AG04449 (cell line): Measurements from ENCODE around the gene AP1G1.

ENCODE experiments used
- CTCF ChIA-PET: fragments of 350-600 bp; formaldehyde crosslinking; extraction: SDS; loops from one replicate; lab custom pipeline; 2021; ENCODE audit warnings: antibody characterized with exemption; lab: Yijun Ruan, JAX
- POLR2A ChIA-PET: fragments of 400-600, 350-600 bp; formaldehyde crosslinking; extraction: SDS; loops from one replicate; lab custom pipeline; 2020; ENCODE audit warnings: antibody characterized with exemption, inconsistent platforms; lab: Yijun Ruan, JAX
- DNase-seq: peaks from one replicate; pipeline ENCODE4 v3.0.0-alpha.2; 2010; ENCODE audit warnings: low read depth, low spot score
- H3K4me3 ChIP-seq: 2 replicates; pipeline ENCODE4 v1.5.1; 2011; ENCODE audit warnings: low read depth, mild to moderate bottlenecking, control low read depth, low read length
- CTCF ChIP-seq: IDR thresholded peaks from one replicate; pipeline ENCODE4 v1.5.1; 2011; ENCODE audit warnings: mild to moderate bottlenecking, moderate library complexity, low read length, control low read depth, inconsistent platforms; ENCODE audit not compliant: insufficient read depth; ENCODE audit errors: missing control alignments

Gene AP1G1

GRCh38 chr16:71852158-71852557 lies 43.5 kb upstream of the AP1G1 start:
- CTCF ChIA-PET = interaction anchor here (25.4 kb wide), 1 partner anchor 30 kb away, joined by 295 read pairs; the partner anchor contains the start of gene ZNF821
- DNase-seq = no peak
- no peak overlapping the region for H3K4me3 ChIP-seq
- no peak for TF ChIP-seq CTCF
- POLR2A ChIA-PET = no interaction called here

- POLR2A ChIA-PET = no interaction called here
- CTCF ChIA-PET = interaction anchor here (0.5 to 25.4 kb wide), 2 partner anchors 30 to 79 kb away, joined by 3 to 295 read pairs; partner anchors contain the start of gene ZNF821
Observed at GRCh38 chr16:71851746-71852145, 43.1 kb upstream of the AP1G1 start.

GRCh38 chr16:71848622-71849021 lies 40.0 kb upstream of the AP1G1 start:
- CTCF ChIA-PET = interaction anchor here (3.3 kb wide), 1 partner anchor 34 kb away, joined by 16 read pairs; no protein-coding TSS in a partner anchor
- POLR2A ChIA-PET = no interaction called here
- H3K4me3 ChIP-seq = no peak overlapping the region
- TF ChIP-seq CTCF = no peak
- DNase-seq = no peak

More at GRCh38 chr16:71851746-71852145, 43.1 kb upstream of the AP1G1 start:
- TF ChIP-seq CTCF = no peak
- DNase-seq = no peak
- no peak overlapping the region for H3K4me3 ChIP-seq

- peak overlapping the region; percentile 94 for H3K4me3 ChIP-seq
- no peak for DNase-seq
- CTCF ChIA-PET = interaction anchor here (0.6 to 1.4 kb wide), 4 partner anchors 27 to 114 kb away, joined by 3 to 10 read pairs (median 4); no protein-coding TSS in a partner anchor
- no peak for TF ChIP-seq CTCF
- POLR2A ChIA-PET = no interaction called here
Observed at GRCh38 chr16:71847096-71847495, 38.5 kb upstream of the AP1G1 start.

- ChIA-PET POLR2A (no interaction called here), CTCF (interaction anchor here (1.4 kb wide), 2 partner anchors 36 to 115 kb away, joined by 6 to 10 read pairs; no protein-coding TSS in a partner anchor)
- H3K4me3 ChIP-seq = peak overlapping the region; percentile 94
- DNase-seq = no peak
- no peak for TF ChIP-seq CTCF
Observed at GRCh38 chr16:71846431-71846830, 37.8 kb upstream of the AP1G1 start.

- ChIA-PET POLR2A (no interaction called here), CTCF (interaction anchor here (1.3 to 1.4 kb wide), 3 partner anchors 37 to 116 kb away, joined by 6 to 10 read pairs (median 6); no protein-coding TSS in a partner anchor)
- DNase-seq = peak; percentile 54
- H3K4me3 ChIP-seq = peak within 1 kb of the TSS; percentile 94
- TF ChIP-seq CTCF = no peak
Observed at GRCh38 chr16:71845639-71846430, 37.2 kb upstream of the AP1G1 start, which contains the start of gene ATXN1L. Gene ATXN1L (plus strand): TSS chr16:71845976. CDS start chr16:71849741, 3,765 bp downstream.
